Effector memory CD4-positive, alpha-beta T cell (primary cell): ENCODE data around the gene SYNJ2.

Experiments used
- DNase-seq, 3 donors: peaks; one replicate each; pipeline ENCODE4 v3.0.0-alpha.2; 2020
- H3K27ac ChIP-seq: 2 replicates; pipeline ENCODE4 v1.7.0; 2013; ENCODE audit warnings: mild to moderate bottlenecking, low read length, moderate library complexity; ENCODE audit not compliant: insufficient read depth, poor library complexity, severe bottlenecking
- H3K27me3 ChIP-seq: replicated peaks from 2 replicates; pipeline ENCODE4 v1.7.0; 2013; ENCODE audit warnings: mild to moderate bottlenecking, low read length; ENCODE audit not compliant: insufficient read depth, control insufficient read depth, poor library complexity, severe bottlenecking
- H3K36me3 ChIP-seq: 2 replicates; pipeline ENCODE4 v1.7.0; 2013; ENCODE audit warnings: mild to moderate bottlenecking, low read length, moderate library complexity; ENCODE audit not compliant: control insufficient read depth, insufficient read depth
- H3K4me1 ChIP-seq: 2 replicates; pipeline ENCODE4 v1.7.0; 2013; ENCODE audit warnings: low read length, mild to moderate bottlenecking; ENCODE audit not compliant: control insufficient read depth, insufficient read depth, poor library complexity, severe bottlenecking
- H3K4me3 ChIP-seq: 2 replicates; pipeline ENCODE4 v1.7.0; 2013; ENCODE audit warnings: low read length, low read depth, mild to moderate bottlenecking; ENCODE audit not compliant: insufficient read depth, poor library complexity, severe bottlenecking
- H3K9me3 ChIP-seq: 2 replicates; pipeline ENCODE4 v1.7.0; 2013; ENCODE audit warnings: mild to moderate bottlenecking, low read length, moderate library complexity; ENCODE audit not compliant: control insufficient read depth

The SYNJ2 gene

GRCh38 chr6:158095671-158096070 is 114.0 kb downstream of the SYNJ2 start:
- Histone ChIP-seq H3K4me3 (no peak overlapping the region), H3K27me3 (no peaks in the 10 kb centered on the region), H3K4me1 (no peaks in the 10 kb centered on the region), H3K9me3 (no peaks in the 10 kb centered on the region), H3K27ac (no peak overlapping the region), H3K36me3 (peaks cover 53% of the 10 kb centered on the region)
- DNase-seq, result no peak

- DNase-seq, result no peak
- H3K9me3 ChIP-seq, result no peaks in the 10 kb centered on the region
- no peaks in the 10 kb centered on the region for H3K27me3 ChIP-seq
- H3K4me3 ChIP-seq, result no peak overlapping the region
- no peak overlapping the region for H3K27ac ChIP-seq
- H3K4me1 ChIP-seq, result no peaks in the 10 kb centered on the region
- H3K36me3 ChIP-seq, result peaks cover 4% of the 10 kb centered on the region
Observed at GRCh38 chr6:158103228-158103627, 121.6 kb downstream of the SYNJ2 start.

GRCh38 chr6:158104696-158105095 is 123.0 kb downstream of the SYNJ2 start:
- no peak for DNase-seq

GRCh38 chr6:158109748-158110147 is 128.1 kb downstream of the SYNJ2 start:
- Histone ChIP-seq H3K27me3 (no peaks in the 10 kb centered on the region), H3K27ac (no peak overlapping the region), H3K4me3 (no peak overlapping the region), H3K36me3 (peaks cover 7% of the 10 kb centered on the region), H3K9me3 (no peaks in the 10 kb centered on the region), H3K4me1 (no peaks in the 10 kb centered on the region)
- DNase-seq, result no peak

More at GRCh38 chr6:158104696-158105095, 123.0 kb downstream of the SYNJ2 start:
- H3K4me3 ChIP-seq, result no peak overlapping the region
- H3K36me3 ChIP-seq, result no peaks in the 10 kb centered on the region
- H3K27me3 ChIP-seq, result no peaks in the 10 kb centered on the region
- no peaks in the 10 kb centered on the region for H3K9me3 ChIP-seq
- no peak overlapping the region for H3K27ac ChIP-seq
- H3K4me1 ChIP-seq, result no peaks in the 10 kb centered on the region

GRCh38 chr6:158110986-158111385 is 129.3 kb downstream of the SYNJ2 start:
- Histone ChIP-seq H3K27ac (no peak overlapping the region), H3K4me3 (no peak overlapping the region), H3K36me3 (peaks cover 7% of the 10 kb centered on the region), H3K9me3 (no peaks in the 10 kb centered on the region), H3K4me1 (no peaks in the 10 kb centered on the region), H3K27me3 (no peaks in the 10 kb centered on the region)
- DNase-seq, result no peak

- no peak overlapping the region for H3K27ac ChIP-seq
- H3K4me1 ChIP-seq, result no peaks in the 10 kb centered on the region
- H3K9me3 ChIP-seq, result no peaks in the 10 kb centered on the region
- DNase-seq, result no peak
- H3K4me3 ChIP-seq, result no peak overlapping the region
- H3K36me3 ChIP-seq, result peaks cover 7% of the 10 kb centered on the region
- H3K27me3 ChIP-seq, result no peaks in the 10 kb centered on the region
Observed at GRCh38 chr6:158111987-158112386, 130.3 kb downstream of the SYNJ2 start.

GRCh38 chr6:158113802-158114201 is 132.1 kb downstream of the SYNJ2 start:
- Histone ChIP-seq H3K4me1 (no peaks in the 10 kb centered on the region), H3K27ac (no peak overlapping the region), H3K36me3 (peaks cover 7% of the 10 kb centered on the region), H3K9me3 (no peaks in the 10 kb centered on the region), H3K27me3 (no peaks in the 10 kb centered on the region), H3K4me3 (no peak overlapping the region)
- DNase-seq, result no peak

GRCh38 chr6:158115102-158115501 is 133.4 kb downstream of the SYNJ2 start:
- H3K27me3 ChIP-seq, result no peaks in the 10 kb centered on the region
- DNase-seq, result no peak
- H3K4me3 ChIP-seq, result no peak overlapping the region
- H3K4me1 ChIP-seq, result no peaks in the 10 kb centered on the region
- no peak overlapping the region for H3K27ac ChIP-seq
- H3K9me3 ChIP-seq, result no peaks in the 10 kb centered on the region
- peaks cover 7% of the 10 kb centered on the region for H3K36me3 ChIP-seq

- Histone ChIP-seq H3K27me3 (no peaks in the 10 kb centered on the region), H3K9me3 (no peaks in the 10 kb centered on the region), H3K4me3 (no peak overlapping the region), H3K4me1 (no peaks in the 10 kb centered on the region), H3K27ac (no peak overlapping the region), H3K36me3 (peaks cover 4% of the 10 kb centered on the region)
- no peak for DNase-seq
Observed at GRCh38 chr6:158115508-158115907, 133.8 kb downstream of the SYNJ2 start.

GRCh38 chr6:158118886-158119285 is 137.2 kb downstream of the SYNJ2 start:
- no peak for DNase-seq
- Histone ChIP-seq H3K9me3 (no peaks in the 10 kb centered on the region), H3K27ac (no peak overlapping the region), H3K4me1 (no peaks in the 10 kb centered on the region), H3K4me3 (no peak overlapping the region), H3K36me3 (no peaks in the 10 kb centered on the region), H3K27me3 (no peaks in the 10 kb centered on the region)

GRCh38 chr6:158121335-158121734 is 139.7 kb downstream of the SYNJ2 start:
- Histone ChIP-seq H3K9me3 (no peaks in the 10 kb centered on the region), H3K36me3 (no peaks in the 10 kb centered on the region), H3K4me3 (no peak overlapping the region), H3K4me1 (no peaks in the 10 kb centered on the region), H3K27ac (no peak overlapping the region), H3K27me3 (no peaks in the 10 kb centered on the region)
- DNase-seq, result no peak
